Globus pallidus (tissue), 1 donor: Measurements from ENCODE around the gene TTC39C.
"Not testable (repeated sequence)": the region's sequence is repeated elsewhere in the genome, so short reads cannot be mapped to it uniquely, and the experiment has no call there.

Experiments used
- DNase-seq: peaks from one replicate; pipeline ENCODE4 v3.0.0-alpha.2; 2015; ENCODE audit warnings: low spot score

TTC39C gene

DNA sequence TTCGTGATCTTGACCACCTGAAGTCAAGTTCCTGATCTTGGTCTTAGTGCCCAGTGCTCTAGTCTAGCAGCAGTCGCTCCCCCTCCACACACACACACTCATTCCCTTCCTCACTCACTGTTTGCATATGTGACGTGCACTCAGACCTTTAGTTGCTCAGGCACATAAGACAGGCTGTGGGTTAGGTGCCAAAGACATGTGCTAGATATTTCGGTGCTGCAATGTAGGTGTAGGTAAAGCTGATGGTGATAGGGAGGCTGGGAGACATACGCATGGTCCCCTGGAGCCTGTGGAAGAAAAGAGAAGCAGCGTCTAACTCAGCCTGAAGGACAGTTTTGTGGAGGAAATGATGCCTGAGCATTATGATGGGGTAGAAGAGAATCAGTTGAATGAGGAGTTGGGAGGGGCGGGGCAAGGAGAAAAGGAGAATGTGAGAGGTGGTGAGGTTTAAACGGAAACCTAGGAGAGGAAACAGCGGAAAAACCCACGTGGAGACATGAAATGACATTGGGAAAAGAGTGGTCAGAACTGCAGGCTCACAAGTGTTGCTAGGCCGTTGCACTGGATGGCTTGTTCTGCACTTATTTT is 3.8 kb downstream of the TTC39C start:
- DNase-seq: no peak

- DNase-seq: no peak
Measured at GRCh38 chr18:24019641-24020331, 5.2 kb downstream of the TTC39C start.

- DNase-seq: no peak
Measured at GRCh38 chr18:24021505-24021904, 7.0 kb downstream of the TTC39C start.

- no peak for DNase-seq
Measured at GRCh38 chr18:24022161-24022560, 7.6 kb downstream of the TTC39C start.

DNA sequence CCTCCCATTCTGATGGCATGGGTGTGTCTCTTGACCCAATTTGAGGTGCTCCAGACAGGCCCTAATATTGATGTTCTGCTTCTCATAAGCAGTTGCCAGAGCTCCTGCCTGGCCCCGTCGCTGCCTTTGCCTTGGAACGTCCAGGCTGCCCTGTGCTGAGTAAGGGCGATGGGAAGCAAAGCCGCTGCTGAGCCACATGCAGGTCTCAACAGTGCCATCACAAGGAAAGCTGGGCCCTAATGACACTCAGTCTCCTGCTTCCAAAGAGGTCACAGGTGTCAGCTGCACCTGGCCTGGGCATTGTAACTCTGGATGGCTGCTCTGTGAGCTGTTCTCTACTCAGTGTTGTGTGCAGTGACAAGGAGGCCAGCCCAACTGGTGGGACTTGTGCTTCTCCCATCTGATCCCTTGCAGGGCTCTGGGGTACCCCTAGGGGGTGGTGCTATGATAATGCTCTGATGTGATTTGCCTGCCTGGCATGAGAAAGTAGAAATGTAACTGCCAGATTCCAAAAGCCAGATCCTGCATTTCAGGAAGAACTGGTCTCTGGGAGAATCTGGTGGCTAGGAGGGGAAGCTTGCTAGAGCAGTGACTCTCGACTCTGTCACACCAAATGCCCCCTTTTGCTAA is 8.7 kb downstream of the TTC39C start:
- DNase-seq: no peak

DNA sequence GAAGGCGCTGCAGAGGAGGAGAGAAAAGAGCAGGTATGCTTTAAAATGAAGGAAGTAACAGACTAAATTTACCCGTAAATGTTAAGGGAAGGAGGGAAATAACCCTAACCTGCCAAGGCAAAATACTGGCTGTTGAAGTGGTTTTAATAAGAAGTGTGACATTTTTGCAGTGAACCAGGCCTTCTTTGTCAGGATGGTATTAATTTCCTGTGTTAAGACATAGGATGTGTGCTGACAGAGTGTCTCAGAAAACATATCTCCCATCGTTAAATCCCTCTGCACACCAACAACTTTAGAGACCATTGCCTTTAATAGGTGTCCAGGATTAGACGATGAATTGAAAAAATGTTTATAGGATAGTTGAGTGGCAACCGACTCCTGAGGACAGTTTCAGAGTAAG is 9.9 kb downstream of the TTC39C start:
- no peak for DNase-seq

DNA sequence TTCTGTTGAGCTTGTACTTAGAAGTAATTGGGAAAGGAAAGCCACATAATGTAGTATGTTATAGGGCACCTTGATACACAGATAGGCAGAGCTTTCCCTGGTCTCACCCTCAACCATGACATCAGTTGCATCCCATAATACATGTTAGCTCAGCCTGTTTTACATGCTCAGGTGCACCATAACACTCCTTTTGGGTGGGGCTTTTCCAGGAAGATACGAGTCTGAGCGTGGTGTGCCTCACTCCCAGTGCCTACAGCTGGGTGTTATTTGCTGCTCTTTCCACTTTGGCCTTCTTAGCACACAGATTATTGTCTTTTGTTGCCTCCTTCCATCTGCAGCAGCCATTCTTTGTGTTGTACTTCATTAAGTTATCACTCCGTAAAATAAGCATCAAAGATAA is 11.9 kb downstream of the TTC39C start:
- no peak for DNase-seq

- DNase-seq: no peak
Measured at GRCh38 chr18:24027156-24027827, 12.7 kb downstream of the TTC39C start.

DNA sequence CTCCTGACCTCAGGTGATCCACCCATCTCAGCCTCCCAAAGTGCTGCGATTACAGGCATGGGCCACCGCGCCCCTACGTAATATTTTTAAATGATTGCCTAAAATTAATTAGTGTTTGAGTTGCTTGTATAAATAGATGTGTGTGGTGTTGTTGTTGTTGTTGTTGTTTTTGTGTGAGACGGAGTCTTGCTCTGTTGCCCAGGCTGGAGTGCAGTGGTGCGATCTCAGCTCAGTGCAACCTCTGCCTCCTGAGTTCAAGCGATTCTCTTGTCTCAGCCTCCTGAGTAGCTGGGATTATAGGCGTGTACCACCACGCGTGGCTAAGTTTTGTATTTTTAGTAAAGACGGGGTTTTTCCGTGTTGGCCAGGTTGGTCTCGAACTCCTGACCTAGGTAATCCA is 14.4 kb downstream of the TTC39C start:
- not testable (repeated sequence) for DNase-seq

DNA sequence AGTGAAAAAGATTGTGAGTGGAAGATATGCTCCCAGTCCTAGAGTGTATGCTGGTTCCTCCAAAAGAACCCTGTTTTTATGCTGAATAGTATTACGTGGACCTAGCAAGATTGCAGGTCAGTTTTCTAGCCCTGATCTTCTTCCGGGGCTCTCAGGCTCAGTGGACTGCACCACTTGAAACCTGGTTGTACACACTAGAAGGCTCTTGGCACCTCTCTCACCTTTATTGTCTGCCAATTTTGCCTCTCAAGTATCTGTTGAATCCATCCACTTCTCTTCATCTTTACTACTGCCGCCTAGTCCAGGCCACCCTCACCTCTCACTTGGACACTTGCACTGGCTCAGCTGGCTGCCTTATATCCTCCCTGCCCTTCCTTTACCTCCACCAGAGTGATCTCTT is 16.8 kb downstream of the TTC39C start:
- no peak for DNase-seq

DNA sequence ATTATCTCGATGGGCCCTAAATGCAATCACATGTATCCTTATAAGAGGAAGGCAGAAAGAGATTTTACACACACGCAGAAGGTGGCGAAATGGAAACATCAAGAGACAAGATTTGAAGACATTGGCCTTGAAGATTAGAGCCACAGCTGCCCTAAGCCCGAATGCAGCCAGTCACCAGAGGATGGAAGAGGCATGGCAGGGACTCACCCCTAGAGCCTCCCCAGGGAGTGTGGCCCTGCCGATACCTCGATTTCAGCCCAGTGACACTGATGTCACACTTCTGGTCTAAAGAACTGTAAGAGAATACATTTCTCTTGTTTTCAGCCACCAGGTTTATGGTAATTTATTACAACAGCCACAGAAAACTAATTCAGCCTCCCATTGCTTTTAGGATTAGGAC is 17.4 kb downstream of the TTC39C start:
- no peak for DNase-seq

DNA sequence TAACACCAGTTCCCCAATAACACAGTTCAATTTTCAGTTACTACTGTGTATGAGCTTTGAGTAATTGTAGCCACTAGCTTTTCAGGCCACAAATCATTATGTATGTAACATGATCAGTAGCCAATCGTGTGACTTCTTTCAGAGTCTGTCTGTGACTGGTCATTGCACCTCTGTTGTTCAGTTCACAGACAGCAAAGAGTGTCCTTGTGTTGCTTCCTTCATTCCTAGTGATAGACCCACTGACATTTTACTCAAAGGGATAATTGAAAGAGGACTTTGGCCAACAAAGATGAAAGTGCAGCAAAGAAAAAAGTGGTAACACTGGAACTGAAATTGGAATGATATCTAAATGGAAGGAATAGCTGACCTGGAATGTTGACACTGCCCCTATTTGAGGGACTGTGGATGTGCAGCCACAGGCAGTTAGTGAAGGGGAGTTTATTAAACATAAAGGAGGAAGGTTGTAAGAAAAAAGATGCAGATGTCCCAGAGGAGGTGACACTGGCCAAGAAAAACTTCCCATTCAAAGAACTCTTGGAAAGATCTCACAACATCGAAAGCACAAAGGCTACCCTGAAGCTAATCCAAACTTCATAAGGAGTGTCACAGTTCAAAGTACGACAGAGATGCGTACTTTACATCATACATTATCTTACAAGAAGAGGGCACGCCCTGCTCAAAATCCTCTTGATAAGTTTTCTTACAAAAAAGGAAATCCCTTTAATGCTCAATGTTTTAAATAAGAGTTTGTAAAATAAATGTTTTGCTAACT is 19.3 kb downstream of the TTC39C start:
- no peak for DNase-seq

DNA sequence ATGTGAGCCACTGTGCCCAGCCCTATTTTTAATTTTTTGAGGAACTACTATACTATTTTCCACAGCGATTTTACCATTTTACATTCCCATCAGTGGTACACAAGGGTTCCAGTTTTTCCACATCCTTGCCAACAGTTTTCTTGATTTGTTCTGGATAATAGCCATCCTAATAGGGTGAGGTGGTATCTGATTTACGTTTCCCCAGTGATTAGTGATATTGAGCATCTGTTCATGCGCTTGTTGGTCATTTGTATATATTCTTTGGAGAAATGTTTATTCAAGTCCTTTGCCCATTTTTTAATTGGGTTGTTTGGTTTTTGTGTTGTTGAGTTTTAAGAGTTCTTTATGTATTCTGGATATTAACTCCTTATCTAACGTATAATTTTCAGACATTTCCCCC is 20.8 kb downstream of the TTC39C start:
- no peak for DNase-seq

GRCh38 chr18:24039671-24040070 is 25.1 kb downstream of the TTC39C start:
- no peak for DNase-seq

DNA sequence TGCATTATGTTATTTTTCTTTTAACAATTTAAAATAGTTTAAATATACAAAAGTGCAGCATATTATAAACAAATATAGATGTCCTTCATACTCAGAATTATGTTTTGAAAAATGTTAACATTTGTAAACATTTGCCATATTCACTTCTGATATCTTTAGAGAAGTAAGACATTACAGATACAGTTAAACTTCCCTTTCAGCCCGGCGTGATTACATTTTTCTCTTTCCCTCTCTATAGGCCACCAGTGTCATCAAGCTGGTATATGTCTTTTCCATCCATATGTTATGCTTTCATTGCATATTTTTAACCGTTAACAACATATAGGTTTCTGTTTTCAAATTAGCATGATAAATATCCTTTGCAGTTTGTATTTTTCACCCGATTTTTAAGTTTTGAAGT is 27.1 kb downstream of the TTC39C start:
- no peak for DNase-seq

DNA sequence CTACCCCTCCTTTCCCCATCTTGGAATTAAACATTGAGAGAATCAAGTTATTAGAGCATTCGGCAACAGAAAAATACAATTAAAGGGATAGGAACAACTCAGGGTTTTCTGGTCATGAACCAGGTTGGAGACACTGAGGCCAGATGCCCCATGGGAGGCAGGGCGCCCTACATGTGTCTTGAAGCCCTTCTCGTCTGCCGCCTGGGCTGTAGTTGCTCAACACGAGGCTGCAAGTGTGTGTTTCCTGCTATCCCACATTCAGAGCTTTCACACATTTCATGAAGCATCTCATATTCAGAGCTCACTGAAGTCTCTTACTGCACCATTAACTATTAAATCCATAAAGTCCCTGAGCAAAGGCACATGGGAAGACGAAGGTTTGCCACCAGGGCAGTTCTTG is 28.8 kb downstream of the TTC39C start:
- DNase-seq: no peak

DNA sequence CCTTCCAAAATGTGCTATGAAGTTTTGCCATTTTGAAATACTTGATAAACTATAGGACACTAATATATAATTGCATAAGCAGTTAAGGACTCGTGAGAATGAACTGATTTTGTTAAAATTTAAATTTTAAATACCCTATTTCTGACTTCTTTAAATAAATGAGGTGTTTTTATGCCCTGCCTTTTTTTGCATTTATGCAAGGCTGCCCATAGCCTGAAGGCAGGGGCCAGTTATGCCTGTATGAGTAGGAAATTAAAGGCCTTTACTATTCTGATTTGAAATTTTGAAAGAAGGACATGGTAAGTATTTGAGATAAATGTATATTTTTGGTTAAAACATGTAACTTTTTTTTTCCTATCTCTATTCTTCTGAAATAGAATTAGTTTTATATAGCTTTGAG is 33.7 kb downstream of the TTC39C start:
- no peak for DNase-seq

- no peak for DNase-seq
Measured at GRCh38 chr18:24049142-24049541, 34.6 kb downstream of the TTC39C start.

DNA sequence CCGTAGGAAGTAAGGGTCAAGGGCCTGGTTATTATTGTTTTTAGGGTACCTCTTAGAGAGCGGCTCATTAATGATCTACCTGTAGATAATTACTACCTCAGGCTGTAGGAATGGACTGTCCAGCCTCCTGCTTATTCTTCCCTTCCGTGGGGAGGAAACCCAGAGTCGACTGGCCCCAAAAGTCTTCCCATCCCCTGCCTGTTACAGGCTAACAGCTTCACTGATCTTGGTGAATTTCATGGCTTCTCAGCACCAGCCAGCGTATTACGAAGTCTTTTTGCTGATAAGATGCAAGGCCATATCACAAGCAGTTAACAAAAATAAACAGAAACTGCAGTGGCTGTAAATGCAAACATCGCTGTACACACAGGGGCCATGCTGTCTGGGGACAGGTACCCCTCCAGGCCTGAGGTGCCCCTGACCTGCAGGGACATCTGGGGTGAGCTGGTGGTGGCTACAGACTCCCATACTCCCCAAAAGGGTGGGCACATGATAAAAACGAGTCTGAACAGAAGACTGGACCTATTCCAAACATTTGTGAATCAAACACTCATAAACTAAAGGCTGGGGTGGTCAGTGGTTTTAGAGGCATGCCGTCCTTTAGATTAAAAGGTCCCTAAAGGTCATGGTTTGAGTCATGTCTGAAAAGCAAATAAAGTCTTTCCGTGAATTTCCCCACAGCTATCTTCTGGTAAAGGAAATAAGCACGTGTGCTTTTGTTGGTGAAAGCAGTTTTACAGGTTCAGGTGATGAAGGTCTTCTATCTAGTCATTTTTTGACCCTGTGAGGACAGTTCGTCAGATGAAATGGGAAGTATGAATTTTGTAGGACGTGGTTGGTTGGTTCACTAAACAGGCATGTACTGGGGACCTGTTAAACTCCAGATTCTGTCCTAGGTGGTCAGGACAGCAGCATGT is 36.7 kb downstream of the TTC39C start:
- DNase-seq: no peak

DNA sequence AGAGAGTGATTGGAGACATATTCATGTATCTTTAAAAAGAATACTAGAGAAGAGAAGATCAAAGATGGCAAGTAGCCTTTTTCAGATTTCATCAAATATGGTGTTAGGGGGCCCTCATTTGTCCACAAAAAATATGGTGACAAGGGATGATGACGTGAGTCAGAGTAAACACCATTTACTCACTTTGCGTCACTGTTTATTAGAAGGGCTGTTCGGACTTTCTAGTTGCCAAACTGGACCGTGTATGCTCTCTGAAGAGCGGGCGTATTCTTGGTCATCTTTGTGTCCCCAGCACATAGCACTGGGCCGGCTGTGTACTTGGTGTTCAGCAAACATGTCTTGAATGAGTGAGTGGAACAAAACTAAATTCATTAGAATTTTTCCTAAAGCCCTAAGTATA is 37.5 kb downstream of the TTC39C start:
- DNase-seq: no peak

DNA sequence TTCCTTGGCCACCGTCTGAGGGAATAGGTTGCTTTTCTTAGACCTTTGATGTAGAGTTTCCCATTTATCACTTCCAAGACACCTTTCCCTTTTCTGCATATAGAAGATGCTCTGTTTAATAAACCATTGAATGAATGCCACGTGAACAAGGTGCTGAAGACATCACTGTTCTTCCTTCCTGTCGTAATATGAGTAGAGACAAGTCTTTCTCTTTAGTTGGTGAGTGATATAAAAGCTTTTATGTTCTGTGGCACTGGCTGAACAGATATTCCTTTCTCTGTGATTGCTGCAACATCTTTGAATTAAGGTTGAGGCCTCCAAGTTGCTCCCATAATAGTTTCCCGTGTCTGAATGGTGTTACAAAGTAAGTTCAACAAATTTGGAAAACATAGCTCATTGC is 38.7 kb downstream of the TTC39C start:
- DNase-seq: no peak
